ENCODE data around the gene PSMA7.

Gene PSMA7

GRCh38 chr20:62143081-62143956 is at the start of gene PSMA7, which contains the start of gene SS18L1:
Gene PSMA7, minus strand, starts transcription at chr20:62143394. Its CDS starts 91 bp downstream, at chr20:62143303.
Gene SS18L1, plus strand, starts transcription at chr20:62143769. Its CDS starts 52 bp downstream, at chr20:62143821.
- DNase-seq, result peak; percentile 95

DNA sequence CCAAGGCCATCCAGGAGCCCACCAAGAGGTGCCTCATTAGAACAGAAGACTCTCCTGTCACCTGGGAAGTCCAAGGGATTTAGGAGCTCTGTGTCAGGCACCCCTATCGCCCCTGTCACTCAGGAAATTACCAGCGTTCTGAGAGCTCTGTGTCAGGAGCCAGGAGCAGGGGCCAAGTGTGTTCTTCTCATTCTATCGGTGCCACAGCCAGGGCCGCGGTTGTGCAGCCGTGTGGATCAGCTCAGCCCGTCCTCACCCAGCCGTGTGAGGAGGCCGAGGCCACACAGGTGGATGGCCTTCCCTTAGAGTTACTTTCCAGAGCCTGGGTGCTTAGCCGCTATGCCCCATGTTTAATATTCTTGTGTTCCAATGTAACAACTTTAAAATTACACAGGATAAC is 49.4 kb upstream of the PSMA7 start:
- DNase-seq, result no peak

GRCh38 chr20:62191781-62192559 is 48.8 kb upstream of the PSMA7 start:
- DNase-seq, result no peak

GRCh38 chr20:62190639-62191411 is 47.6 kb upstream of the PSMA7 start:
- DNase-seq, result no peak

DNA sequence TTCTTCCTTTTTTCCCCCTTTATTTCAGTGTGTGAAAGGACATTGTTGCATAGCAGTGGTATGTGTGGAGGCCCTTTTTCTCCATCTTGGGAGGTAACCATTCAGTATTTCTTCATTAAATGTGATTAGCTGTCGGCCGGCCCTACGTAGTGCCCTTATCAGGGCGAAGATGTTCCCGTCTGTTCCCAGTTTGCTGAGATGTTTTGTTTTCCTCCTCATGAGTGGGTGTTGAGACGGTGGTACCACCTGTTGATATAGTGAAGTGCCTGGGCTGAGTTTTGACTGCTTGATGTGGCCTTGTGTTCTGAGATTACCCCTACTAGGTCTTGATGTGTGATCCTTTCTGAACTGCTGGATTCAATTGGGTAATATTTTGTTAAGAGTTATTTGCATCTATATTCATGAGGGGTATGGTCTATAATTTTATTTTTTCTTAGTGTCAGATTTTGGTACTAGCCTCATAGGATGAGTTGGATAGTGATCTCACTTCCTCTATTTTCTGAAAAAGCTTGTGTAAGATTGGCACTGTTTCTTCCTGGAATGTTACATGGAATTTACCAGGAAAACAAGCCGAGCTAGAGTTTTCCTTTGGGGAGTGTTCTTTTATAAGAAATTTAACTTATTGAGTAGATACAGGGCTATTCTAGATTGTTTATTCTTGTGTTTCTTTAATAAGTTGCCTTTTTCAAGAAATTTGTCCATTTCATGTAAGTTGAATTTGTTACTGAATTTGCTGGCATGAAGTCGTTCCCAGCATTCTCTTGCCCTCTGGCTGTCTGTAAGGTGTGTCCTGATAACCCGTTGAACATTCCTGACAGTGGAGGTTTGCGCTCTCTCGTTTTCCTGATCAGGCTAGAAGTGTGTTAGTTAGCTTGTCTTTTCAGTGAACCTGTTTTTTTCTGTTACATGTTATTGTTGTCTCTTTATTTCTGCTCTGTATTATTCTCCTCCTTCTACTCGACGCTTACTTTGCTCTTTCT is 44.0 kb upstream of the PSMA7 start:
- DNase-seq, result no peak

- DNase-seq, result no peak
Observed at GRCh38 chr20:62186096-62186426, 42.9 kb upstream of the PSMA7 start.

- DNase-seq, result no peak
Observed at GRCh38 chr20:62183426-62184142, 40.4 kb upstream of the PSMA7 start.

GRCh38 chr20:62182469-62183425 is 39.6 kb upstream of the PSMA7 start, which contains the start of gene MTG2:
Gene MTG2, plus strand, starts transcription at chr20:62183028. Its CDS starts 10,393 bp downstream, at chr20:62193421.
- peak; percentile 98 for DNase-seq

DNA sequence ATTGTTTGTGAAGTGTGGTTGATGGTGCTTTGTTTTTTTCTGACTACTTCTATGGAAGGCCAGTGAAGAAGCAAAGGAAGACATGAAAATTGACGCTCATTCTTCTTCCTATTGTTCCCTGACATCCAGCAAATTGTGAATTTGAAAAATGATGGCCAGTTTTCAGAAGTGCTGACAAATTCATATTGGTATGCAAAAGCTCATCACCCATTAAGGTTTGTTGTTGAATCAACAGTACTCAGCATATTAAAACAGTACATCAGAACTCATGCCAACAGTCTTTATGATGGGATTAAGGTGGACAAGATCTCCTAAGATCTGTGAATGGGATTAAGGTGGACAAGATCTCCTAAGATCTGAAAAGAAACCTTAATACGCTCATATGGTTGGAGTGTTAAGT is 38.6 kb upstream of the PSMA7 start:
- no peak for DNase-seq

GRCh38 chr20:62179162-62179504 is 35.9 kb upstream of the PSMA7 start:
- DNase-seq, result no peak

GRCh38 chr20:62178316-62179161 is 35.3 kb upstream of the PSMA7 start:
- DNase-seq, result no peak

DNA sequence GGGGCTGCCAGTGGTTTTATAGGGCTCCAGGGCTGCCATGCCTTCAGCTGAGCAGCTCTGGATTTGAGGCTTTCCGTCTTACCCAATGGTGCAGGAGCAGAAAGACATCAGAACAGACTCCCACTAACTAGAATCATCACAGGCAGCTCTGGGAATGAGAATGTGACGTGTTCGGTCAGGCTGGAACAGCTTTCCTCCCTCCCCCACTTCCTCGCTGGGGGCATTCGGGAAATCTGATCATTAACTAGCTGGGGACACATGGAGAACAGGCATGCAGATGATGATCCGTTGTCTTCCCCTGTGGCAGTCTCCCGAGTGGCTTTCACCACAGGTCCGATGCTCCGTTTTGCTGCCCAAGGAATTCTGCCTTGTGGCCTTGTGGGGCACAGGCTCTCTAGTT is 34.1 kb upstream of the PSMA7 start:
- DNase-seq, result no peak

DNA sequence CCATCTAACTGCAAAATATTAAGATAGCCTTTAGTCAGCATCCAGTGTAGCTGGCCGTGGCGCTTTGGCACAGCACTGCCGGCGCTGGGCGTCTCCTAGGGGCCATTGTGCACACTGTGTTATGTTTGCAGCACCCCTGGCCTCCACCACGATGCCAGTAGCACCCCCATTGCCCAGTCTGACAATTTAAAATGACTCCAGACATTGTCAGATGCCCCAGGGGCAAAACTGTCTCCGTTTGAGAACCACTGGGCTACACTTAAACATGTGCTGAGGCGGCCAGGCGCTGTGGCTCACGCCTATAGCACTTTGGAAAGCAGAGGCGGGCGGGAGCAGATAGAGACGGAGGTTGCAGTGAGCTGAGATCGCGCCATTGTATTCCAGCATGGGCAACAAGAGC is 33.7 kb upstream of the PSMA7 start:
- DNase-seq, result no peak

DNA sequence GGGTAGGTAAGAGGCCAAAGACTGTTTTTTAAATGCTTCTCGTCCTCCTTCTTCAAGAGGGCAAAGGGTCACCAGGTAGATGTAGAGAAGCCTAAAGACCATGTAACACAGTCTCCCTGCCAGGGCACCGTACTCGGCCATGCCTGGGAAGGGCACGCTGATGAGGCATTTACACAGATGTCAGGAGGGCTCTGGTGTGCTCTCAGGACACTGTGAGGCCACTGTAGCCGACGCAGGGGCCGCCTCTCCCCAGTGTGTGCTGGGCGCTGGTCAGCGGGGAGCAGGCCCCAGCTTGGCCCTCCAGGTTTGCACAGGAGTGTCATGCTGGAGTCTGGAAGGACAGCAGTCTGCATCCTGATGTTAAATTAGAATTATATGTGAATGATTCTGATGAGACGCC is 32.5 kb upstream of the PSMA7 start:
- no peak for DNase-seq

- no peak for DNase-seq
Observed at GRCh38 chr20:62174870-62175624, 31.9 kb upstream of the PSMA7 start.

- no peak for DNase-seq
Observed at GRCh38 chr20:62174021-62174804, 31.0 kb upstream of the PSMA7 start.

GRCh38 chr20:62172666-62173065 is 29.5 kb upstream of the PSMA7 start:
- DNase-seq, result no peak

GRCh38 chr20:62171245-62171644 is 28.1 kb upstream of the PSMA7 start:
- DNase-seq, result no peak

Data from activated effector memory CD4-positive, alpha-beta T cell treated with anti-CD3 and anti-CD28 coated beads, Interleukin-2, amount 50 U/mL, for 16 hours (primary cell).